Muscle of arm (tissue), 12 donors: ENCODE data around the gene RPAP2. TPM values are rescaled to one million over a fixed set of nuclear protein-coding genes. Genes with fewer than 3 reads are reported as not detected.
"Not testable (repeated sequence)": the region's sequence is repeated elsewhere in the genome, so short reads cannot be mapped to it uniquely, and the experiment has no call there.

Experiments used
- DNase-seq: peaks from one replicate; pipeline ENCODE4 v3.0.0-alpha.2; 2013
- polyA plus RNA-seq, 12 donors: library from polyadenylated mRNA; unstranded; fragments of 120-200 nt; gene quantifications; one replicate each; pipeline ENCODE4 v1.2.1, GENCODE V29; 2013; ENCODE audit not compliant: insufficient read length in 12 of 12

RPAP2 gene
- polyA plus RNA-seq, 12 donors: 17.8 to 25.1 (median 21.1) TPM; not detected in 1

DNA sequence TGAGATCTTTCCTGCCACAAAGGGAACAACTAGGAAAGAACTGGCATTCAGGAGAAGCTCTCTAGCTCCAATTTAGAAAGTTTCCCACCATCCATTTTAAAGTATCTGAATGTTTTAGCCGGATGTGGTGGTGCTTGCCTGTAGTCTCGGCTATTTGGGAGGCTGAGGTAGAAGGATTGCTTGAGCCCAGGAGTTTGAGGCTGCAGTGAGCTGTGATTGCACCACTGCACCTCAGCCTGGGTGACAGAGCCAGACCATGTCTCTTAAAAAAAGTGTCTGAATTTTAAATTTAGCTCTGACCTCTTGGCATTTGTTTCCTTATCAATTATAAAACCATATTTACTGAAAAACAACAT, 67.2 kb downstream of the RPAP2 start:
- no peak for DNase-seq

DNA sequence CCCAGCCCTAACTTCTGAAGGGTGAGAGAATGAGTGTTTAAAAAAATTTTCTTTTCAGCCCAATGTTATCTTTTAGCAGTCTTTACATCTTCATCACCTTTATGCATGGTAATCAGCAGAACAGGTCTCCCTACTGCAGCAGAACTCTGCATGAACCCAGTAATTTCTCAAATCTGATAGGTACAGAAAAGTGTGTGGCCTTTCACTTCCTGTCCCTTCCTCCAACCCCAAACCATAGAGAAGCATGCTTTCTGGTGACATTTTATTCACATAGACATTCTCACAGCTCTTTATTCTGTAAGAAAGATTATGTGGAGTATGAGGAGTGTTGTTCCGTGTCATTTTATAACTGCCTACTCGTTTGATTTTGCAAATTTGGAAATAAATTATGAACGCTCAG, 68.6 kb downstream of the RPAP2 start:
- no peak for DNase-seq

DNA sequence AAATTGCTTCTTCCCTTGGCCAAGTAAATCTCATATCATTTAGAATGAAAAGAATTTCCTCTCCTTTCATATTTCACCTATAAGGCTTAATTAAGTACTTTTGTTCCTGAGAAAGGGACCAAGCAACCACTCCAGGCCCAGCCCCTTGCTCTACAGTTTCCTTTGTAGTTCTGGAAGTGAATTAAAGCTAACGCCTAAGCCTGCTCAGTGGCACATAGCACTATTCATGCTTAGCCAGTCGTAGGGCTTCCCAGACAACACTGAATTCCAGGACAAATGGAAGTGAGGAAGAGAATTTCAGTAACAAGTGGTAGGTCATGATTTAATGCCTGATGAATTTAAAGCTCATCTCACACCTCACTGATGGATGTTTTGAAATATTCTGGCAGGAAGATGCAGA, 73.3 kb downstream of the RPAP2 start:
- DNase-seq: no peak

DNA sequence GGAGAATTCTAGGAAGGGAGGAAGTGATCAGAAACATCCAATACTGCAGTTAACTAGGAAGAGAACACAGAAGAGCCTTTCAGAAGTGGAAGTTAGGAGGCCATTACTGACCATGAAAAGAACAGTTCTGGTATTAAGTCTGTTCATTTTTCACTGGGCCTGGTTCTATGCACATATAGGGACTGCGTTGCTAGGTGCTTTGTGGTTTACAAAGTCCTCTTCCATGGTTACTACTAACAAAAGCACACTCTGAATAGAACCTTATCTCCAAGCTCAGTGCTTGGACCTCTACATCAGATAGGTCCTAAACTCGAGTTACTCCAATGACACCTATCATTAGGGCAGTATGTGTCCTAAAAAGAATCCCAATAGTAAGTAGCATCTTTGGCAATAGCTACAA, 75.4 kb downstream of the RPAP2 start:
- DNase-seq: no peak

DNA sequence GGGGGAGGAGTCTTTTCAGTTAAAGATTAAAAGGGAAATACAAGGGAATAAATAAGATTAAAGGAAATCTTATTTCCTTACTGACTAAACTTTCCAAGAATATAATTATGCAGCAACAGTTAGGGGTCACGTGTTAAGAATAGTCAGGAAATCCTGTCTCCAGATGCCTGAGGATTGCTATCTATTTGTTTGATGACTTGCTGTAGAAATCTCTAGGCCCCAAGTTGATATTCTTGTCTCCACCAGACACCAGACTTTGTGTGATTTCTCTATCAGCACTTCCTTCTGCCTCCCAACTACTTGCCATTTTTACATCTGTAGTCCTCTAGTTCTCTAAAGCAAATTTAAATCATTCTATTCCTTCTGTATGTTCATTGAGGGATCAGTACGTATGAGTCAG, 77.5 kb downstream of the RPAP2 start:
- no peak for DNase-seq

DNA sequence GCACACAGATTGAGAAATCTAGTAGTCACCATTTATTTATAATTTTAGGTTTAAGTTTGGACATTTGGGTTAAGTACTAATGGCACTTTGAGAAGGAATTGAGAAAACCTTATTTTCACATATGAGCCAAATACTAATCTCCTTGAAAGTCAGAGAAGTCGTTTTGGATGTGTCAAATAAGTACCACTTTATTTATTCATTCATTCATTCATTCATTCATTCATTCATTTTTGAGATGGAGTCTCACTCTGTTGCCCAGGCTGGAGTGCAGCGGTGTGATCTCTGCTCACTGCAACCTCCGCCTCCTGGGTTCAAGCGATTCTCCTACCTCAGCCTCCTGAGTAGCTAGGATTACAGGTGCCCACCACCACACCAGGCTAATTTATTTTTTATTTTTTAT, 79.1 kb downstream of the RPAP2 start:
- not testable (repeated sequence) for DNase-seq

DNA sequence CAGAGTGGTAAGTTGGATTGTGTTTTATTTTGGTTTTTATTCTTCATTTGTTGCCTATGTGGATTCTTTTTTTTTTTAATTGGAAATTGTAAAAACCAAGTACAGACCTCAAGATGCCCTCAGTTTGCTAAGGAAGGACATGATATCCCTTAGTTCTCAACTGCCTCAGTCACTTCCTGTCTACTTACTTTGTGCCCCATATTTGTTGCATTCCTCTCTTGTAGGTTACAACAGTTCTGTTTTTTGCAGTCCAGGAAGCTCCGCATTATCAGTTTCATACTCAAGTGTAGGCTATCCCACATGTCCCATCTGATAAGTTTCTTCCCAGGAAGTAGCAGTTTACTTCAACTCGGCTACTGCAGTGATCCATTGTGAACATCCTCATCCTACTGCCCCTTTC, 82.0 kb downstream of the RPAP2 start:
- no peak for DNase-seq

DNA sequence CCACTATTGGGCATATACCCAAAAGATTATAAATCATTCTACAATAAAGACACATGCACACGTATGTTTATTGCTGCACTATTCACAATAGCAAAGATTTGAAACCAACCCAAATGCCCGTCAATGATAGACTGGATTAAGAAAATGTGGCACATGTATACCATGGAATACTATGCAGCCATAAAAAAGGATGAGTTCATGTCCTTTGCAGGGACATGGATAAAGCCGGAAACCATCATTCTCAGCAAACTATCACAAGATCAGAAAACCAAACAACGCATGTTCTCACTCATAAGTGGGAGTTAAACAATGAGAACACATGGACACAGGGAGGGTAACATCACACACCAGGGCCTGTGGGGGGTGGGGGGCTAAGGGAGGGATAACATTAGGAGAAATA, 95.1 kb downstream of the RPAP2 start:
- not testable (repeated sequence) for DNase-seq

DNA sequence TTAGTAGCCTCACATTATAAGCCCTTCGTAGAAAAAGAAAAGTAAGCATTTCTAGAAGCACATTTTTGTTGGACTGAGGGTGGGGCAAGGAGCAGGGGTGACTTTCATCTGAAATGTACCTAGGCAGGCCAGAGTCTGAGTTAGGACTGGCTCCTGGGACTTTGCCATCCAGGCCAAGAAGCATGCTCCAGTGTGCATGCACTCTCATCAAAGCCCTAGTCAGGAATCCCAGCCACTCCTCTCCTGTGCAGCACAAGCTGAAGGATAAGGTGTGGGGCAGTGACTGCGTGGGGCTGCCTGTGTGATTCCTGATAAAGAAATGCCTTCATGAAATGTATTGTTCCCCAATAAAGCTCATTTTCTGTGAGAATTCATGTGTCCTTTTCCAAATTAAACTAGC, 99.7 kb downstream of the RPAP2 start:
- no peak for DNase-seq

DNA sequence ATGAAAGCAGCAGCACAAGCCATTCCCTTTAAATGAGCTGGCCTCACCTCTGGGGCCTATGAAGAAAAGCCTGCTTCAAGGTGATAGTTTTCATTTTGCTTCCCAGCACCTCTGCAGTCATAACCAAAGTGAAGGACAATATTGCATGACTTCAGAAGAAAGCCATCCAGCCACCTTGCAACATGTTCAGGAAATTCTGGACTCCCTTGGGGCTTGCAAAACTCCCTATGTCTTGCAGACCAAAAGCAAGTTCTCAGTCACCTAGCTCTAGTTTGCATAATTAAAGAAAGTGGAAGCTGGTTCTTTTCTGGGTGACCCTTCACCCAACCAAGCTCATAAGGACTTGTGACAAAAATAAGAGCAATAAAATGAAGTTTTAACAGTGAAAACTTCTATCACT, 100.2 kb downstream of the RPAP2 start:
- DNase-seq: no peak

DNA sequence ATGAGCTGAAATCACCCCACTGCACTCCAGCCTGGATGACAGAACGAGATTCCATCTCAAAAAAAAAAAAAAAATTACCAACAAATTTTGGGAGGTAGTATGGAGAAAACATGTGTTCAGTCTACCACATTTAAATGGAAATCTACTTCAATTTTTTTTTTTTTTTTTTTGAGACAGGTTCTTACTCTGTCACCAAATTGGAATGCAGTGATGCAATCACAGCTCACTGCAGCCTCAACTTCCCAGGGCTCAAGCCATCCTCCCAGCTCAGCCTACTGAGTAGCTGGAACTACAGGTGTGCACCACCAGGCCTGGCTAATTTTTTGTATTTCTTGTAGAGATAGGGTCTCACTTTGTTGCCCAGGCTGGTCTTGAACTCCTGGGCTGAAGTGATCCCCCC, 105.8 kb downstream of the RPAP2 start:
- DNase-seq: no peak

DNA sequence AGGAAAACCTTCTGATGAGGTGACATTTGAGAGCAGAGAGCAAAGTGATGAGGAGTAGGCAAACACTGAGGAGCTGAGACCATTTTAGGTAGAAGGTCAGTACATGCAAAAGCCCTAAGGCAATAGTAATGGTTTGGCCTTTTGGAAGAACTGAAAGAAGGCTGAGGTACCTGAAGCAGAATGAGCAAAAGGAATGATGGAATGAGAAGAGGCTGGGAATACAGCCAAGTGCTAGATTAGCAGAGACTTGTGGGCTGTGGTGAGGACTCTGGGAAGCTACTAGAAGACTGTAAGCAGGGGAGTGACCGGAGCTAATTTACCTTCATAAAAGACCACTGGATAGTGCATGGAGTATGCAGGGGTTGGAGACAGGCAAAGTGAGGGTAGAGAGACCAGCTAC, 110.0 kb downstream of the RPAP2 start:
- no peak for DNase-seq

DNA sequence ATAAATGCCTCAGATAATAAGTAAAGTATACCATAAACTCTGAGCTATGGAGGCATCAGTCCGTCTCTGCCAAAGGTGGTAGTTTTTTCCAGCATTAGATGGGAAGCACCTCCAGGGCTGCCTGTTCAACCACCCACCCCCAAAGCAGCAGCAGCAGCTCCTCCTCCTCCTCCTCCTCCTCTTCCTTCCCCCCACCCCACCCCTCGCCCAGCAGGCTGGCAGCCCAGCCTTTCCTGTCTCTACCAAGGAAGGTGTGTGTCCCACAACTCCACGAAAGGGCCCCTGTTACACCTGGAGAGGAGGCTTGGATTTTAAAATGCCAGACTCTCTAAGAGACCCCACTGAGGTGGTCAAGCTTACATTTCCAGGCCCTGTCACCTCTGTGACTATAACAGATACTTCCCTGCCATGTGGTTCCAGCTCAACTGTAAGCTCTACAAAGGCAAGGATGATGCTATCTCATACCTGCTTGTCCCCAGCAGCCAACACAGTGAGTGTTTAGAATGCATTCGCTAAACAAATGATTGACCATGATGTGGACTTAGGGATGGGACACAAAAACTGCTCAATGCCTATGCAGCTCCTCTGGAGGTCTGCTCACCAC, 111.2 kb downstream of the RPAP2 start:
- no peak for DNase-seq

DNA sequence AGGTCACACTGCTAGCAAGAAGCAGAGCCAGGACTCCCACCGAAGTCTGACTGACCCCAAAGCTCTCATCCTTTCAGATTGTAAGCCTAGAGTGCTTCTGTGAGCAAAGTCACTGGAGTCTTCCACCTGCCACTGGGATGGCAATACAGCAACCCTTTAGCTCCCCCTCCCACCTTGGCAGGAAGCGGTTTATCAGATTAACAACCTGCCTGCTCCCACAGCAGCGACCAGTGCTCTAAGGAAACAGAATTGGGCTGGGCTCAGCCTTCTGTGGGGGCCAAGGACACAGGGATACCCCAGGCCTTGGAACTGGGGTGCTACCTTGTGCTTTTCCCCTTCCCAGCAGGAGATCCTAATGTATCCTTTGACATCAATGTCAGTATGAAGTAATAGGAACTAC, 111.8 kb downstream of the RPAP2 start:
- DNase-seq: no peak

DNA sequence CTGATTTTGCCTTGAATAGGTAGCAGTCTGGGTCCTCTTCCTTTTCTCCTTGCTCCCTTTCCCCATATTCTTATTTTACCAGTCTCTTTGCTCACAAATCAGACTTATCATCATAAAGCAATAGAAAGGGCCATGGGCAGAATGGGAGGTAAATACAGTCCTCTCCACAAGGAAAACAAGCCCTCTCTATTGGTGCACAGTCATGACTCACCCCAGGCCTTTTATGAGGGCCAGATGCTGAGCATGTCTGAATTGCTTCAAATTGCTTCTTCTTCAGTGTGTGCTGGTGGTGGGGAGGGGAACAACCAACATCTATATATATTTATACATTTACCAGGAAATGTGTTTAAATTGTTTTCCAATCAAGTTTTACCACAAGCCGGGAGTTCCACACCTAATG, 112.7 kb downstream of the RPAP2 start:
- DNase-seq: no peak

DNA sequence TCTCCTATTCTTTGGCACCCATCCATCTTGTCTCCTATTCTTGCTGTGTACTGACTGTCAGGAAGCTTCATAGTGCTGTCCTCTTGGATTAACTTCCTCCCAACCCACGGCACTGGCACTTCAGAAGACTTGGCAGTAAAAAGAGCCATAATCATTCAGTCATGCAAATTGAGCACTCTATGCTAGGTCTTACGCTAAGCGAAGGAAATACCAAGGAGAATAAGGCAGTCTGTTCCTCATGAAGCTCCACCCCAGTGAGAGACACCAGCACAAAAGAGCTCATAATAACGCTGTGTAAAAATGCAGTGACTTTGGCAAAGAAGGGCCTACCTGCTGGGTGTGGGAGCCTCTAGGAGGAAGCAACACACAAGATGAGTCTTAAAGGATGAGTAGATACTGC, 120.8 kb downstream of the RPAP2 start:
- no peak for DNase-seq

DNA sequence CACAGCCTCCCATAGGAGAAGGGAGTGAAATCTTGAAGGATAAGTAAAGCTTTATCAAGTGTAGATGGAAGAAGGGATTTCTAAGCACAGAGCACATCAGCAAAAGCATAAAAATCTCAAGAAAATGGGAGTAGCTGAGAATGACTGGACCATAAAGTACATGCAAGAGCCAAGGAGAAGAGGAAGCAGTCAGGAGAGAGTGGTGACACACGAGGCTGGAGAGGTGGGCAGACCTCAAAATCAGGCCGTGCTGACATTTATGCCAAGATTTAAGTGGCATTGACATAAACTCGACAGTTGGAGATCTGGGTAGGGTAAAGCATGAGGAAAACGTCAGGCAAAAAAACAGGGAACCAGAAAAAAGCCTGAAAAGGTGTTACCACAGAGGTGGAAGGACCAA, 125.5 kb downstream of the RPAP2 start:
- no peak for DNase-seq

DNA sequence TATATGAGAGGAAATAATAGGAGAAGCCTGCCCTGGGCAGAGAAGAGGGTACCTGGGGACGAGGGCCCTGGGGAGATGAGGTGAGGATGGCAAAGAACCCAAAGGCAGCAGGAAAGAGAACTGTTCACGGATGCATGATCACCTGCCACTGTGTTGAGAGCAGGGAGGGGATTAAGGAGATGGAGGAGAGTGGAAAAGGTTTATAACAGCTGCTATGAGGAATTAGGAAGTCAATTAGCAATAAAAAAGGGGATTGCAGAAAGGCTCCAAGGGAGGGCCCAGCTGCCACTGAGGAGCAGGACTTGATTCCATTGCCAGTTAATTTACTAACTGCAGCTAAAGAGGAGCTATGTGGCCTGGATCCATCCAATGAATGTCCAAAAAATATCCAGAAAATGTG, 126.8 kb downstream of the RPAP2 start:
- no peak for DNase-seq

DNA sequence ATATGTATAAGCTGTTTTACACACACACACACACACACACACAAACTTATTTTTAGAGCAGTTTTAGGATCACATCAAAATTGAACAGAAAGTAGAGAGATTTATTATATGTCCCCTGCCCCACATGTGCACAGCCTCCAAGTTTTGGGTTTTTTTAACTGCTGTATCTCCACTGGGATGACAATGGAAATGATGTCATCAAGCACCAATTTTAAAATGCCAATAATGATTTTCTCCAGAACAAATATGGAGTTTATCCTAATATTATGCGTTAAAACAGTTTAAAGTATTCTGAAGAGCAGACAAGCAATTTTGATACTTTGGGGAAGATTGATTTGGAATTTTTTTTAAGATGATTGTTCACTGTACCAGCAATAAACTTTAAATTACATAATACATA, 131.2 kb downstream of the RPAP2 start:
- no peak for DNase-seq

DNA sequence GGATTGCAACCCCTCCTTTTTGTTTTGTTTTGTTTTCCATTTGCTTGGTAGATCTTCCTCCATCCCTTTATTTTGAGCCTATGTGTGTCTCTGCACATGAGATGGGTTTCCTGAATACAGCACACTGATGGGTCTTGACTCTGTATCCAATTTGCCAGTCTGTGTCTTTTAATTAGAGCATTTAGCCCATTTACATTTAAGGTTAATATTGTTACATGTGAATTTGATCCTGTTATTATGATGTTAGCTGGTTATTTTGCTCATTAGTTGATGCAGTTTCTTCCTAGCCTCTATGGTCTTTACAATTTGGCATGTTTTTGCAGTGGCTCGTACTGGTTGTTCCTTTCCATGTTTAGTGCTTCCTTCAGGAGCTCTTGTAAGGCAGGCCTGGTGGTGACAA, 135.7 kb downstream of the RPAP2 start:
- DNase-seq: not testable (repeated sequence)

DNA sequence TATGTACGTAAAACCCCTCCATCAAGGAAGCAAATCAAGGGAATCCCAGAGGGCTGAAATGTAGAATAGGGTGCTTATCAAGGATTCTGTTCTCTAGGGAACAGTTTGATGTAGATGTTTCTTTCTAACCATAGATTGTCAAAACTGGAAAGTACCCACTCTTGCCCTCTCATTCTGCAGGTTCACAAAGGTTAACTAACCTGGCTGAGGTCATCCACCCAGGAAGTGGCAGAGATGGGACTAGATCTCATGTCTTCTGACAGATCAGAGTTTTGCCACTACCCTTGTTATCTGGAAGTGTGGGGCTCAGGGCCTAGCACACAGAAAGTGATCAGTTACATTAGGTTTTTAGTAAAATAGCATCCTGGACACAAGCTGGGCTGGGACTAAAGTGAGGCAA, 140.4 kb downstream of the RPAP2 start:
- no peak for DNase-seq

DNA sequence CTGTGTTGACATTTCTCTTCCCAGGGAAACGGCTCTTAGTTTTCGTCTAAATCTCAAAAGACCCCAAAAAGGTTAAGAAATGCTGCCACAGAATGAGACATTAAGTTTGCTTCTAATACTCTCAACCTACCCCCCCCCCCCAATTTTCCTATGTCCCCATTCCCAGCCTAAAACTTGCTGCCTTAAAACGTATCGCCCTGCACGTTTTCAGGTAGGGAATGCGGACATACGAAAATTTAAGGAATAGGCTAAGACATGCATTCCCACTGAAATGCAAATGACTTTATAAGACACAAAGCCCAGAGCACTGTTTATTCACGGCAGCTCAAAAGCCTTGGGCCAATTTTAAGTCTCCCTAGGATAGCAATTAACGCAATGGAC, 142.4 kb downstream of the RPAP2 start:
- no peak for DNase-seq

DNA sequence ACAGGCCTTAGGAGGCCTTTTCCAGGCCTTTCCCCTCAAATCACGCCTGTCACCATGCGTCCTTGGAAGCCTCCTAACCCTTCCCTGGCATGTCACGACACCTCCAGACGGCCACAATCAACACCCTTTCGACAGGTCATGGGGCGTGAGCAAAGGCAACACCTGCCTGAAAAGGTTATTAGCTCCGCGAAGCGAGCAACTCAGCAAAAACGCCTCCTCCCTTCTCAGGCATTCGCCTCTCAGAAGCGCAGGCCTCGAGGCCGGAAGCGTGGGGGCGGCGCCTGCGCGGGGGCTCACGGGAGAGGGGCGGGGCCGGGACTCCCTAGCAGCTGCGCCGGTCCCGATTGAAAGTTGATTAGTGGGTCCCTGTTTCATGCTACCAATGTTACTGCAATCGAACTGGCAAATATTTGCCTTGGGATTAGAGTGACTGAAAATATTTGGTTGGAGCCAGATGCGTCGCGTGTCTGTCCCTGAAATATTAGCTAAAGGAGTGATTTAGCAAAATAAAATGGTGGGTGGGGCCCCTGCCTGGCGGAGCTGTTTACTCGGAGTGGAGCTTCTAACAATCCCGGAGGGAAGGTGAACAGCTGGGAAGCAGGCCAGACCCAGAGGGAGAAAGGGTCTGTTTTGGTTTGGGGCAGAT, 143.0 kb downstream of the RPAP2 start:
- DNase-seq: no peak

DNA sequence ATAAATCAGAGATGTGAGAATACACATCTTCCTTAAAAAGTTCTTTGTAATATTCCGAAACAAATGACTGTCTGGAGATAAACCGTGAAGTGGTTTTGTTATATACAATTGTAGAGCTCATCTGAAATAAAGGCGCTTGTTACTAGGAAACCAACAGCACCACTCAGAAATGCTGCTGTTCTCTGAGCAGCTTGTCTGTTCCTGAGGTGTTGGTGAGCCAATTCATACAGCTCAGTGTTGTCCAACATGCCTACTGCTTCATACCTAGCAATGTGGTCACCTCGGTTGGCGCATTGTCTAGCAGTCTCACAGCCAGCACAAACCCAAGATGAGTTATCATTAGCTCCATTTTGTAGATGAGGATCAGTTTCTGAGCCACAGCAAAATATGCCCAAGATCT, 143.5 kb downstream of the RPAP2 start:
- no peak for DNase-seq
